Hematopoietic multipotent progenitor cell (in vitro differentiated cells): ENCODE measurements around the gene ST14. TPM values are rescaled to one million over a fixed set of nuclear protein-coding genes. Genes with fewer than 3 reads are reported as not detected.

ENCODE experiments used
- DNase-seq, 3 donors: peaks; one replicate each; pipeline ENCODE4 v3.0.0-alpha.2; 2011 to 2015; ENCODE audit warnings: low read depth in 2 of 3, low spot score in 2 of 3
- total RNA-seq: library from RNA; depleted of rRNA; stranded (reverse); fragments of >200 nt; gene quantifications from one replicate; pipeline ENCODE4 v1.2.3, GENCODE V29; 2012

Gene ST14
- total RNA-seq, 1 donor: 2.2 TPM

DNA sequence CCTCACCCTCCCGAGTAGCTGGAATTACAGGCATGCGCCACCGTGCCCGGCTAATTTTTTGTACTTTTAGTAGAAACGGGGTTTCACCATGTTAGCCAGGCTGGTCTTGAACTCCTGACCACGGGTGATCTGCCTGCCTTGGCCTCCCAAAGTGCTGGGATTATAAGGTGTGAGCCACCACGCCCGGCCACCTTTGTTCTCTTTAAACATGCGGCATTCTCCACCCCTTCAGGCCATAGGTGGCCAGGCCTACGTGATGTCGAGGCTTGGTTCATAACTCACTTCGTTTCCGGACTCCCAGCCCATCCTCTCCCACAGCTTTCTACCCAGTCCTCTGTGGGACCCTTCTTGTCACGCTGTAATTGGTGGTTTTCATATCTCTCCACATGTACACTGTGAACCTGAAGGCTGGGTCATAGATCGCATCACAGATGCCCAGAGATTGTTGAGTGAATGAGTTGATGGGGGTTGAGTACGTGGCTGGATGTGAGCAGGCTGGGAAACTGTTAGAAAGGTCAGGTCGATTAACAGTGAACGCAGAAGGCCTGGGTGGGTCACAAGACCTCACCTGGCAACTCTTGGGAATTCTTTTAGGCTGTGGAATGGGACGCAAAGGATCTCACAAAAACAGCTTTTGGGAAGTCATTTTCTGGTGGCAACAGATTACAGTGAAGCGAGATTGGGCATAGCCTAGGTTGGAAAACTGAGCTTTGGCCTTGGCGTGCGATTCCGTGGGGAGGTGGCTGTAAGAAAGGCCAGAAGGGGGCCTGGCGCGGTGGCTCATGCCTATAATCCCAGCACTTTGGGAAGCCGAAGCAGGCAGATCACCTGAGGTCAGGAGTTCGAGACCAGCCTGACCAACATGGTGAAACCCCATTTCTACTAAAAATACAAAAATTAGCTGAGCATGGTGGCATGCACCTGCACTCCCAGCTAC, 44.5 kb downstream of the ST14 start:
- DNase-seq: no peak

DNA sequence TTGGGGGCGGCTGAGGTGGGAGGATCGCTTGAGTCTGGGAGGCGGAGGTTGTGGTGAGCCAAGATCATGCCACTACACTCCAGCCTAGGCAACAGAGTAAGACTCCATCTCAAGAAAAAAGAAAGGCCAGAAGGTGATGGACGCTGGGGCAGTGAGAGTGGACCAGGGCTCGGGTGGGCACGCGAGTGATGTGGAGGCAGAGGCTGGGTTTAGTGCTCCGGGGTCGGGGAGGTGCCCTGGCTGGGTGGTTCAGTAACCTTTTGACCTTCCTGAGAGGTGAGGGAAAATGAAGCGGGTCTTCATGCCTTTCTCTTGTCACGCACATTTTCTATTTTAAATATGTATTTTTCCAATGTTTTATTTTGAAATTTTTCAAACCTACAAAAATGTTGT, 45.1 kb downstream of the ST14 start:
- DNase-seq: no peak

- no peak for DNase-seq
Observed at GRCh38 chr11:130206141-130206540, 46.6 kb downstream of the ST14 start.

GRCh38 chr11:130208241-130209127, 48.9 kb downstream of the ST14 start:
- DNase-seq: no peak

DNA sequence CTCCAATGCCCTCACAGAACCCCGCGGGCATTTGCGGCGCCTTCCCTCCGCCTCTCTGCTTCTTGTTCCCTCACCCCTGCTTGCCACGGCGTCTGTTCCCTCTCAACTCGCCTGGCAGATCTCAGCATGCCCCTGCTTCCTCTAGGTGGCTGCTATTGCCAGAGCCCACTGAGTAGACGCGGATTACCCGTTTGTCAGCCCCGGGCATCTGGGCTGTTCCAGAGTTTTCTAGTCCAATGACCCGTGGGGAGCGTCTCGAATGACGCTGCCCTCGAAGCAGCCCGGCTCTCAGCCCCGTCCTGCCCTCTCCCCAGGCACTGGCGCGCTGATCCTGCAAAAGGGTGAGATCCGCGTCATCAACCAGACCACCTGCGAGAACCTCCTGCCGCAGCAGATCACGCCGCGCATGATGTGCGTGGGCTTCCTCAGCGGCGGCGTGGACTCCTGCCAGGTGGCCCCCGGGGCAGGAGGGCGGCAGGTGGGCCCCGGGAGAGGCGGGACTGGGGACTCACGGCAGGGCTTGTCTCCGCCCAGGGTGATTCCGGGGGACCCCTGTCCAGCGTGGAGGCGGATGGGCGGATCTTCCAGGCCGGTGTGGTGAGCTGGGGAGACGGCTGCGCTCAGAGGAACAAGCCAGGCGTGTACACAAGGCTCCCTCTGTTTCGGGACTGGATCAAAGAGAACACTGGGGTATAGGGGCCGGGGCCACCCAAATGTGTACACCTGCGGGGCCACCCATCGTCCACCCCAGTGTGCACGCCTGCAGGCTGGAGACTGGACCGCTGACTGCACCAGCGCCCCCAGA, 49.7 kb downstream of the ST14 start:
- DNase-seq: no peak

DNA sequence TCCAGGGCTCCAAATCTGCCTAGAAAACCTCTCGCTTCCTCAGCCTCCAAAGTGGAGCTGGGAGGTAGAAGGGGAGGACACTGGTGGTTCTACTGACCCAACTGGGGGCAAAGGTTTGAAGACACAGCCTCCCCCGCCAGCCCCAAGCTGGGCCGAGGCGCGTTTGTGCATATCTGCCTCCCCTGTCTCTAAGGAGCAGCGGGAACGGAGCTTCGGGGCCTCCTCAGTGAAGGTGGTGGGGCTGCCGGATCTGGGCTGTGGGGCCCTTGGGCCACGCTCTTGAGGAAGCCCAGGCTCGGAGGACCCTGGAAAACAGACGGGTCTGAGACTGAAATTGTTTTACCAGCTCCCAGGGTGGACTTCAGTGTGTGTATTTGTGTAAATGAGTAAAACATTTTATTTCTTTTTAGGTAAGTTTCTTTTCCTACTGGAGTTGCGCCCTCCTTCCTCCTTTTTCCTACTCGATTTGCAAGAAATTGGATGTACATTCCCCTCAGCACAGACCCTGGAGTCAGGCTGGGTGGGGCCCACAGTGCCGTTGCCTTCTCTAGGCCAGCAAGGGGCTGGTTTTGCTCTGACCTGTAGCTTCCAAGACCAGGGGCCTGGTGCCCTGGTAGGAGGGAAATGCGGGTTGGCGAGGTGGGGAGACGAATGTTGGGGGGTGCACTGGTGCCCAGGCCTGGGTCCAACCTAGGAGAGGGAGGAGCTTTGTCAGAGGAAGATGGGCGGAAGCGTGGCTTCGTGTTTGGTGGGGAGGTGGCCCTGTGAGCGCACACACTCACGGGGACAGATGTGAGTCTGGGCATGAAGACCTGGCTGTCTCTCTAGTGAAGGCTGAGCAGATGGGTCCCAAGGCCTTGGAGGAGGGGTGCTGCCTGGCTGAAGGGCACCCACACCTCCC, 50.6 kb downstream of the ST14 start:
- no peak for DNase-seq

- DNase-seq: no peak
Observed at GRCh38 chr11:130211144-130211543, 51.6 kb downstream of the ST14 start.

GRCh38 chr11:130211781-130212401, 52.3 kb downstream of the ST14 start:
- DNase-seq: no peak

- DNase-seq: no peak
Observed at GRCh38 chr11:130212431-130212961, 52.9 kb downstream of the ST14 start.

GRCh38 chr11:130213143-130213978, 53.8 kb downstream of the ST14 start:
- peak; percentile 51 to 70 (median 57) for DNase-seq

DNA sequence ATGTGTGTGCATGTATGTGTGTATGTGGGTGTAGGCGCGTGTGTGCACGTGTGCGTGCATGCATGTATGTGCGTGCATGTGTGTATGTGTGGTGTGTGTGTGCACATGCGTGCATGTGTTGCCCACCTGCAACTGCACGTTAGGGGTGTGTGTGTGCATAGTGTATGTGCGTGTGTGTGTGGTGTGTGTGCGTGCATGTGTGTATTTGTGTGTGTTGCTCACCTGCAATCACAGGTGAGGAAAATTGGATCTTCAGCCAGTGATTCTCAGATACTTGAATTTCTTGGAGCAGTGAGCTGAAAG, 54.3 kb downstream of the ST14 start:
- no peak for DNase-seq

DNA sequence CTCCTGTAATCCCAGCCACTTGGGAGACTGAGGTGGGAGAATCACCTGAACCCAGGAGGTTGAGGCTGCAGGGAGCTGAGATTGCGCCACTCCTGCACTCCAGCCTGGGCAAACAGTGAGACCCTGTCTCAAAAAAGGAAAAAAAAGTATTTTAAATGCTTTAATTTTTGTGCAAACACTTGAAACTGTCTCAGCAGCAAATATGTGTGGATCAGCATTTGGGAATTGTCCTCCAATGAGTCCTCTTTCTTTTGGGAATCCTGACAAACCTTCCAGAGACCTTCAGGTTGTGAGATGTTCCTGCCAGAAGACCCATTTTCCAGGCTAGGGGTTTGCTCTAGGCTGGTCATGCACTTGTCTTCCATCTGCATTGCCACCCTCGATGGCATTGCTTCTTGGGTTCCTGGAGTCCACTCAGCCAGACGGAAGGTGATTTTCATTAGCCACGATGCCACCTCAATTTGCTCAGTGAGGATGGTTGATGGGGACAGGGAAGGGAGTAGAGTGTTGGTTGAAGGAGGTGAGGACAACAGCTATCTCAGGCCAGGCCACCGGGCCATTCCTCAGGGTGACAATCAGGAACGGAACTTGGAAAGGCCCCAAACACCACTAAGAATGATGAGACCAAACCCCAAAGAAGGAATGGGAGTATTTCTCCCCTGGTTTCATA, 55.4 kb downstream of the ST14 start:
- DNase-seq: no peak

DNA sequence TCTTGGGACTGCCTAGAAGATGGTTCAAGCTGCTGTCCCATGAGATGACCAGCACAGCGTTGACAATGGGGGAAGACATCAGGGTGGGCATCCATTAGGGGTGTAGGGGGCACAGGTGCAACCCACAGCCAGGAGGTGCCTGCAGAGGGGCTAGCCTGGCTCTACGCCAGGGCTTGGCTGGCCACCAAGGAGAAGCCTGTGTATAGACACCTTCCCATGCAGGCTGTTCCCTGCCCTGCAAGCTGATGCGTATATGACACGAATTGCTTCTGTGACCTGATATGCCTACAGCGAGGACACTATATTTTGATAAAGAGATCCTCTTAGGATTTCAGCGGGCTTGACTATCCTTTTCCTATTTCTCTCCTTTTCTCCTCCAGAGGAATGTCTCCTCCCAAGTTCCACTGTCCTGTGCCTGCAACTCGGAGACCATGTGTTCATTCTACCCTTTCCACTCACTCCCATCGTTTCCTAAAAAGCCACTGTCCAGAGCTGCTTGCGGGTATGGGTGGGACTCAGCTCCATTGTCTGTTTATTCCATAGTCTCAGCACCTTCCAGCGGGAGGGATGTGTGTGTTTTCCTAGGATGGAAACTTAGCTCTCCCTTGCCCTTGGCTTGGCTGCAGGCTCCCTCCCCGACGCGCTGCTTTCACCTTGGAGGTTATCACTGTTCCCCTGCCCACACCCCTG, 56.1 kb downstream of the ST14 start:
- no peak for DNase-seq

GRCh38 chr11:130216221-130216550, 56.6 kb downstream of the ST14 start:
- DNase-seq: no peak

- DNase-seq: no peak
Observed at GRCh38 chr11:130216591-130217132, 57.1 kb downstream of the ST14 start.

- no peak for DNase-seq
Observed at GRCh38 chr11:130217133-130218031, 57.8 kb downstream of the ST14 start.
